Measurements from ENCODE around the gene GRIN2A. TPM values are rescaled to one million over a fixed set of nuclear protein-coding genes. Genes with fewer than 3 reads are reported as not detected.
A peak's percentile ranks its signal among the peaks of the same experiment; 100 is the strongest.

The GRIN2A gene
- total RNA-seq, 1 experiment from 2014 or later: 34.6 TPM

- Mint-ChIP-seq H3K4me1 (ENCODE audit: low read depth, unreplicated experiment) (peaks cover 7% of the 10 kb centered on the region), H3K27ac (ENCODE audit: unreplicated experiment) (no peak overlapping the region), H3K4me3 (ENCODE audit: low read depth, unreplicated experiment) (no peak overlapping the region), H3K9me3 (ENCODE audit: low read depth, unreplicated experiment) (no peaks in the 10 kb centered on the region), H3K36me3 (ENCODE audit: insufficient read depth, unreplicated experiment) (peaks cover 5% of the 10 kb centered on the region), H3K27me3 (ENCODE audit: unreplicated experiment) (no peaks in the 10 kb centered on the region)
- no peak for DNase-seq
- BruUV-seq (replicated peaks): no TSS peak
- CTCF ChIA-PET: interaction anchor here (0.6 to 0.8 kb wide), 2 partner anchors 42 to 169 kb away, joined by 5 read pairs; no protein-coding TSS in a partner anchor
- intact Hi-C loops (cut with micrococcal nuclease; ENCODE audit: unreplicated experiment): loop anchor here (10.0 kb wide), 1 partner anchor 713 kb away; no protein-coding TSS in a partner anchor
- no peak for TF ChIP-seq CTCF (IDR thresholded peaks at IDR 0.05; ENCODE audit: unreplicated experiment)
These were observed 6.0 kb upstream of the GRIN2A start for GRCh38 chr16:10188236-10188635.

DNA sequence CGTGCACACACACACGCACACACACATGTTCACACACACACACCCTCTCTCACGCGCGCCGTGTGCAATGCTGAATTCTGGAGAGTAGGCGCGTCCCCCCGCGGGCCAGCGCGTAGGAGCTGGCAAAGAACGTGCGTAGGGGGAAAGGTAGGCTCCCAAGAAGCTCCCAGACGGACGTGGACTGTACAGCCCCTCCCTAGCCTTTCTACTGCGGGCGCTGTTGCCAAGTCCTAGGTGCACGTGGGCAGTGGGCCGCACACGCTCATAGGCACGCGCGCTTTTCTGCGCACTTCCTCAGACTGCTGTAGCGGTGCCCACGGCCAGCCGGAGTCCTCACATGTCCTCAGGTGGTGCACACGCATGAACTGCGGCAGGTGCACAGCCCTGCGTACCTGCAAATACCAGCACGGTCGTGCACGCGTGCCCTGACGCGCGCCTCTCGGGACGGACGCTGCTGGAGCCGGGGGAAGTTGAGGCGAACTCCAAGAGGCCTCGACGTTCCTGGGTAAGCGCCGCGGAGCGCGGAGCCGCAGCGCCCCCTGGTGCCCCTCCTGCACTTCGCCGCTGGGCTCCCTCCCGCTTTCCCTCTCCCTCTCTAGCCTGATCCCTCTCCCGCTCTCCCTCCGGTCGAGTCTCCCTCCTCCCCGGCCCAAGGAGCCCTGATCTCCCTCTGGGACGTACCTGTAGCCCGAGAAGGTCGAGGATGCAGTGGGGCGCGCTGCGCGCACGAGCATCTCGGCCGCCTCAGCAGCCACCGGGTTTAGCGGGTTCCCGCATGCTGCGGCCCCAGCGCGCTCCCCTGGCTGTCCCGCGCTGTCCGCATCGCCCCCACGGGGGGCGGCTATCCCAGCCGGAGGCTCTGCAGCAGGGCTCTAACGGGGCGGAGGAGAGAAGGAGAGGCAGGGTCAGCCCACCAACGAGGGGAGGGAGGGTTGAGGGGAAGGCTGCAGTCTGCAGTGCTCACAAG, 749 bp downstream of the GRIN2A start:
- CTCF ChIA-PET: interaction anchor here (0.6 to 3.0 kb wide), 15 partner anchors 10 to 703 kb away, joined by 3 to 12 read pairs (median 3); no protein-coding TSS in a partner anchor
- peaks cover 41% of the 10 kb centered on the region for H3K4me1 Mint-ChIP-seq (ENCODE audit: low read depth, unreplicated experiment)
- no TSS peak for BruUV-seq (replicated peaks)
- H3K27me3 Mint-ChIP-seq (ENCODE audit: unreplicated experiment): no peaks in the 10 kb centered on the region
- H3K27ac Mint-ChIP-seq (ENCODE audit: unreplicated experiment): no peak overlapping the region
- intact Hi-C loops (cut with micrococcal nuclease; ENCODE audit: unreplicated experiment): loop anchor here (2.0 to 10.0 kb wide), 6 partner anchors 59 to 1021 kb away; no protein-coding TSS in a partner anchor
- H3K36me3 Mint-ChIP-seq (ENCODE audit: insufficient read depth, unreplicated experiment): peaks cover 31% of the 10 kb centered on the region
- peak; percentile 93 for DNase-seq
- H3K9me3 Mint-ChIP-seq (ENCODE audit: low read depth, unreplicated experiment): peaks cover 9% of the 10 kb centered on the region
- TF ChIP-seq CTCF (IDR thresholded peaks at IDR 0.05; ENCODE audit: unreplicated experiment): peak; percentile 98
- peak overlapping the region; percentile 82 for H3K4me3 Mint-ChIP-seq (ENCODE audit: low read depth, unreplicated experiment)

DNA sequence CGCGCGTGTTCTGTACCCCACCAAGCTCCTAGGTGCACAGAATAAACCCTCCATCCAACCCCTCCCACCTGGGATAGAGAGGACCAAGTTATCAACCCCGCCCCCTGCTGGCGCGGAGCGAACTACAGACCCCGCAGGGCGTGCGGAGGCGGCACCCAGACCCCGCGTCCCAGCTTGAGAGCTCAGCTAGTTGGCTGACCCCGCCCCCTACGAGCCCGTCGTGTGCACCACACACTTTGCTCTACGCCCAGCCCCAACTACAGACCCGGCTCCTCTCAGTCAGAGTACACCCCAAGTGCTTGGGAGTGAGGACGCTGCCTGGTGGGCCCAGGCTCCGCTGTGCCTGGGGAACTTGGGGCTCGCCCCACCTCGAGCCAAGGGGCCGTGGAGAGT, 1.5 kb downstream of the GRIN2A start:
- intact Hi-C loops (cut with micrococcal nuclease; ENCODE audit: unreplicated experiment): loop anchor here (2.0 to 10.0 kb wide), 6 partner anchors 58 to 1020 kb away; no protein-coding TSS in a partner anchor
- no peaks in the 10 kb centered on the region for H3K27me3 Mint-ChIP-seq (ENCODE audit: unreplicated experiment)
- DNase-seq: peak; percentile 52

More for the DNA sequence above, 1.5 kb downstream of the GRIN2A start:
- Mint-ChIP-seq H3K9me3 (ENCODE audit: low read depth, unreplicated experiment) (peaks cover 9% of the 10 kb centered on the region), H3K36me3 (ENCODE audit: insufficient read depth, unreplicated experiment) (peaks cover 31% of the 10 kb centered on the region), H3K4me1 (ENCODE audit: low read depth, unreplicated experiment) (peaks cover 41% of the 10 kb centered on the region), H3K4me3 (ENCODE audit: low read depth, unreplicated experiment) (peak overlapping the region; percentile 82), H3K27ac (ENCODE audit: unreplicated experiment) (no peak overlapping the region)
- CTCF ChIA-PET: interaction anchor here (0.6 to 3.0 kb wide), 4 partner anchors 89 to 533 kb away, joined by 3 to 12 read pairs (median 5); no protein-coding TSS in a partner anchor
- TF ChIP-seq CTCF (IDR thresholded peaks at IDR 0.05; ENCODE audit: unreplicated experiment): peak; percentile 59
- BruUV-seq (replicated peaks): no TSS peak
